ENCODE data around the gene PIF1. TPM values are rescaled to one million over a fixed set of nuclear protein-coding genes. Genes with fewer than 3 reads are reported as not detected.

Gene PIF1
- total and polyA plus RNA-seq, 9 donors, result 0.18 to 1.4 (median 0.98) TPM; not detected in 2

DNA sequence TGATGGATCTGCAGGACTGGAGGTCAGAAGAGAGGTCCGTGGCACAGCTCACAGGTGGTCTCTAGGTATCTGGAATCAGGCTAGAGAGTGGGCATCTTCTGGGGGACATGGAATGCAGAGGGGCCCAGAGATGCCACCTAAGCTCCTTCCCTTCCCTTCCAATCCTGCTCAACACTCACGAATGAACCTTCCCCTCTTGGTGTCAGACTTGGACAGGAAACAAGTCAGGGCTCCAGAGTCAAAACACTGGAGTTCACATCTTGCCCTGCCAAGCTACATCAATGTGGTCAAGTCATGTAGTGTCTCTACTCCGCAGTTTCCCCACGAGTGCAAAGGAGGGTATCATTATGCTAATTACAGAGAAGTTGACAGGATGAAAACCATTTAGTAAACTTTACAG lies 34.0 kb downstream of the PIF1 start:
- Histone ChIP-seq H3K36me3 (no peaks in the 10 kb centered on the region), H3K27ac (no peak overlapping the region), H3K9me3 (no peaks in the 10 kb centered on the region), H3K4me3 (no peak overlapping the region), H3K4me1 (ENCODE audit: insufficient read depth) (no peaks in the 10 kb centered on the region), H3K27me3 (no peaks in the 10 kb centered on the region)
- TF ChIP-seq, protein P1, sequence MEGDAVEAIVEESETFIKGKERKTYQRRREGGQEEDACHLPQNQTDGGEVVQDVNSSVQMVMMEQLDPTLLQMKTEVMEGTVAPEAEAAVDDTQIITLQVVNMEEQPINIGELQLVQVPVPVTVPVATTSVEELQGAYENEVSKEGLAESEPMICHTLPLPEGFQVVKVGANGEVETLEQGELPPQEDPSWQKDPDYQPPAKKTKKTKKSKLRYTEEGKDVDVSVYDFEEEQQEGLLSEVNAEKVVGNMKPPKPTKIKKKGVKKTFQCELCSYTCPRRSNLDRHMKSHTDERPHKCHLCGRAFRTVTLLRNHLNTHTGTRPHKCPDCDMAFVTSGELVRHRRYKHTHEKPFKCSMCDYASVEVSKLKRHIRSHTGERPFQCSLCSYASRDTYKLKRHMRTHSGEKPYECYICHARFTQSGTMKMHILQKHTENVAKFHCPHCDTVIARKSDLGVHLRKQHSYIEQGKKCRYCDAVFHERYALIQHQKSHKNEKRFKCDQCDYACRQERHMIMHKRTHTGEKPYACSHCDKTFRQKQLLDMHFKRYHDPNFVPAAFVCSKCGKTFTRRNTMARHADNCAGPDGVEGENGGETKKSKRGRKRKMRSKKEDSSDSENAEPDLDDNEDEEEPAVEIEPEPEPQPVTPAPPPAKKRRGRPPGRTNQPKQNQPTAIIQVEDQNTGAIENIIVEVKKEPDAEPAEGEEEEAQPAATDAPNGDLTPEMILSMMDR (IDR thresholded peaks at IDR 0.05), result no peak
- TF ChIP-seq POLR2A (IDR thresholded peaks at IDR 0.05) (no peak), EP300 (IDR thresholded peaks at IDR 0.05) (no peak)
- WGBS, 3 donors, result 37 to 52% (median 43%) methylated on average over 4 of the region's 4 CpGs
- no peak for DNase-seq
- intact Hi-C loops (cut with DNase I), result no loop called here

DNA sequence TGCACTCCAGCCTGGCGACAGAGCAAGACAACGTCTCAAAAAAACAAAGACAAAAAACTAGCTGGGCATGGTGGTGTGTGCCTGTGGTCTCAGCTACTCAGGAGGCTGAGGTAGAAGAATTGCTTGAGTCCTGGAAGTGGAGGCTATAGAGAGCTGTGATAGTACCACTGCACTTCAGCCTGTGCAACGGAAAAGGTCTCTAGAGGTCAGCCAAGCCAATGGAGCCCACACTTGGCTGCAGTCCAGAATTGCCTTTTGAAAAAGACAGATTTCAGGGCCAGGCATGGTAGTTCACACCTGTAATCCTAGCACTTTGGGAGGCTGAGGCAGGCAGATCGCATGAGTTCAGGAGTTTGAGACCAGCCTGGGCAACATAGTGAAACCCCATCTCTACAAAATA lies 41.7 kb downstream of the PIF1 start:
- TF ChIP-seq, protein P1 (IDR thresholded peaks at IDR 0.05), result no peak
- Histone ChIP-seq H3K27me3 (no peaks in the 10 kb centered on the region), H3K36me3 (no peaks in the 10 kb centered on the region), H3K4me3 (no peak overlapping the region), H3K4me1 (ENCODE audit: insufficient read depth) (no peaks in the 10 kb centered on the region), H3K9me3 (no peaks in the 10 kb centered on the region), H3K27ac (no peak overlapping the region)
- intact Hi-C loops (cut with DNase I), result no loop called here
- 95 to 96% (median 96%) methylated on average over 4 of the region's 4 CpGs for WGBS, 3 donors
- no peak for DNase-seq

DNA sequence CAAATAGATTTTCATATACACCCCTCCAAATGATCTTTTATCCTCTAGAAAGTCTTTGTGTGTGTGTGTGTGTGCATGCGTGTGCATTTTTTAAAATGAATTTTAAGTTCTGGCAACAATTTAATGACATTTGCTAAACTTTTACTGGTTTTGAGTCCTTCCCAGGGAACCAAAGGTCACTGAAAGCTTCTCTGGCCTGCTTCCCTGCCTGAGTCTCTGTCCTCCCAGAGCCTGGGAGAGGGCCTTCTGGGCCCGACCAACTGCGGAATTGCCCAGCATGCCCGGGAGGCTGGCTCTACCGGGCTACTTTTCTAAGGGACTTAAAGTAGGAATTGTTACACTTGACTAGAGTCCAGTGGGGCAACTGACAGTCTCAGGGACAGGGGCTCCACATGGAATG lies 42.7 kb downstream of the PIF1 start:
- H3K9me3 ChIP-seq, result no peaks in the 10 kb centered on the region
- TF ChIP-seq EP300 (IDR thresholded peaks at IDR 0.05), result no peak
- no peak for TF ChIP-seq POLR2A (IDR thresholded peaks at IDR 0.05)
- TF ChIP-seq, protein P1 (IDR thresholded peaks at IDR 0.05), result no peak
- no peak for DNase-seq
- no peak overlapping the region for H3K4me3 ChIP-seq
- H3K4me1 ChIP-seq (ENCODE audit: insufficient read depth), result no peaks in the 10 kb centered on the region
- H3K27me3 ChIP-seq, result no peaks in the 10 kb centered on the region
- WGBS, 3 donors, result 66 to 79% (median 76%) methylated on average over 5 of the region's 5 CpGs
- intact Hi-C loops (cut with DNase I), result no loop called here
- H3K27ac ChIP-seq, result no peak overlapping the region
- H3K36me3 ChIP-seq, result no peaks in the 10 kb centered on the region

DNA sequence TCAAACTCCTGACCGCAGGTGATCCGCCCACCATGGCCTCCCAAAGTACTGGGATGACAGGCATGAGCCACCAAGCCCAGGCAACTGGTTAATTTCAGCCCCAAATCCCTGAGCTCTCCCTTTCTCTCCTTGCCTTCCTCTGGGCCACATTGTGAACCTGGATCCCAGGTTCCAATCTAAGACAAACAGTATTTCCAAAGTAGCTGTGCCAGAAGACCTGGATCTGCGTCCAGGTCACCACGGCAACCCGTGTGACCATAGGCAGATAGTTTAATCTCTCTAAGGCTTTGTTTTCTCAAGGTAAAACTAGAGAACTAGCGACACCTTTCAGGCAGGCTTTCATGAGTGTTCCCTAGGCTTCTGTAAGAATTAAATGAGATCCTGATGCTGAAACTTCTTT lies 44.1 kb downstream of the PIF1 start:
- Histone ChIP-seq H3K27me3 (no peaks in the 10 kb centered on the region), H3K4me3 (no peak overlapping the region), H3K36me3 (no peaks in the 10 kb centered on the region), H3K9me3 (no peaks in the 10 kb centered on the region), H3K27ac (no peak overlapping the region), H3K4me1 (ENCODE audit: insufficient read depth) (no peaks in the 10 kb centered on the region)
- DNase-seq, result no peak
- intact Hi-C loops (cut with DNase I), result no loop called here
- no peak for TF ChIP-seq EP300 (IDR thresholded peaks at IDR 0.05)
- TF ChIP-seq POLR2A (IDR thresholded peaks at IDR 0.05), result no peak
- TF ChIP-seq, protein P1 (IDR thresholded peaks at IDR 0.05), result no peak
- 79 to 87% (median 87%) methylated on average over 6 of the region's 6 CpGs for WGBS, 3 donors

All from ovary (tissue), 9 donors.